ENCODE data around the gene TRIM56.
"Not testable (repeated sequence)": the region's sequence is repeated elsewhere in the genome, so short reads cannot be mapped to it uniquely, and the experiment has no call there.

The TRIM56 gene

DNA sequence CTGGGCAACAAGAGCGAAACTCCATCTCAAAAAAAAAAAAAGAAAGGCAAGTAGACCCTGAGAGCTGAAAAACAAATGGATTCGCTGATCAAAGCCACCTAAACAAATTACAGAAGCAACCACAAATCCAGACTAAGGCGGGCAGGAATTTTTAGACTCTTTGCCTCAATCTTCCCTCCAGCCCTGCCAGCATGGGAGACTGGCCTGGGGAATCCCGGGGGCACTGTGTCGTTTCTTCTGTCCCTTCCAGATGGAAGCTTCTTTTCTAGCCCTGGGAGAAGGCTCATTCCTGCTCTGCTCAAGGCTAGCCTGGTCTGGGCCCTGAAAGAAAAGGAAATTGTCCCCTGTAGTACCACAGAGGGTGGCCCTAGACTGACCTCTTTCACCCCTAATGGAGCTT is 26.0 kb downstream of the TRIM56 start:
- no peak for DNase-seq (ENCODE audit: low read depth in 2 of 2)

DNA sequence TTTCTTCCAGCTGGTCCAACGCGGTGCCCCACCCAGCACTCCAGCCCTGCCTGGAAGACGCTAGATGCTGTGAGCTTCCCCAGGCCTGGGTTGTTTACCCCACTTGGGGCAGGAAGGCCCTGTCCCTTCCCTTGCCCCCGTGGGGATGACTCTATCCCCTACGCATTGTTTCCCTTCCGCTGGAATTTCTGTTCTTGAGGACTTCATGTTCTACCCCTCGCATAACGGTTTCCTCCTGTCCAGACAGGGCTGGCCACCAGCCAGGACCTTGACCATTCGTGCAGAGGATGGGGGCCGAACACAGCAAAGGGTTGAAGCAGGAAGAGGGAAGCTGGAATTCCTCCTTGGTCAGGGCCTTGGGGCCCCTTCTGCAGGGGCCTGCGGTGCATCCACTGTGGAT is 27.0 kb downstream of the TRIM56 start:
- DNase-seq (ENCODE audit: low read depth in 2 of 2): no peak

DNA sequence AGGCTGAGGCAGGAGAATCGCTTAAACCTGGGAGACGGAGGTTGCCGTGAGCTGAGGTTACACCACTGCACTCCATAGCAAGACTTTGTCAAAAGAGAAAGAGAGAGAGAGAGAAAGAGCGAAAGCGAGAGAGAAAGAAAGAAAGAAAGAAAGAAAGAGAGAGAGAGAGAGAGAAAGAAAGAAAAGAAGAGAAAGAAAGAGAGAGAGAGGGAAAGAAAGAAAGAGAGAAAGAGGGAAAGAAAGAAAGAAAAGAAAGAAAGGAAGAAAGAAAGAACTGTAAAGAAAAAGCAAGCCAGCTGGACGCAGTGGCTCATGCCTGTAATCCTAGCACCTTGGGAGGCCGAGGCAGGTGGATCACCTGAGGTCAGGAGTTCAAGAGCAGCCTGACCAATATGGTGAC is 27.9 kb downstream of the TRIM56 start:
- DNase-seq (ENCODE audit: low read depth in 2 of 2): not testable (repeated sequence)

DNA sequence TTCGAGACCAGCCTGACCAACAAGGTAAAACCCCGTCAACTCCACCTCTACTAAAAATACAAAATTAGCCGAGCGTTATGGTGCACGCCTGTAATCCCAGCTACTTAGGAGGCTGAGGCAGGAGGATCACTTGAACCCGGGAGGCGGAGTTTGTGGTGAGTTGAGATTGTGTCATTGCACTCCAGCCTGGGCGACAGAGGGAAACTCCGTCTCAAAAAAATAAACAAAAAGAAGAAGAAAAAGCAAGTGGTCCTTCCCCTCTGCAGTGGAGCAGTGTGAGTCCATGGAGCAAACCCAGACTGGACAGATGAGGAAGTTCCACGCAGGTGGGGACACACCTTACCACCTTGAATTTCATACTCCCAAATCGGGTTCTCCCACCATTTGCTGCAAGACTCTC is 28.6 kb downstream of the TRIM56 start:
- no peak for DNase-seq (ENCODE audit: low read depth in 2 of 2)

DNA sequence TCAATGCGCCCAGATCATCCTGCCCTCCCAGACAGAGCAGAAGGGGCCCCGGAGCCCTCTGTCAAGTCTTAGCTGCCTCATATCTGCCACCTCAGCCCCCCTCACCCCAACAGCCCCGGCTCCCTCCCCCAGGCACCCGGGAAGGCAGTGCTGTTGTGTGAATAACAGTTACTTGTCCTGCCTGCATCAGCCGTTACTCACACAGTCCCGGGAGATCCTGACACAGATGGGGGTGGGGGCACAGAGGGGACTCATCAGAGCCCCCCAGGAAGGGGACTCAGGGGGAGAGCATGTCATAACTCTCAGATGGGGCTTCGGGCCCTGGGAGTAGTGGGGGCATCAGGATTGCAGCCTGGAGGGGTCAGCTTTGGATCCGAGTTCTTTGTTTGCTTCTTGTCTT is 29.2 kb downstream of the TRIM56 start:
- no peak for DNase-seq (ENCODE audit: low read depth in 2 of 2)

DNA sequence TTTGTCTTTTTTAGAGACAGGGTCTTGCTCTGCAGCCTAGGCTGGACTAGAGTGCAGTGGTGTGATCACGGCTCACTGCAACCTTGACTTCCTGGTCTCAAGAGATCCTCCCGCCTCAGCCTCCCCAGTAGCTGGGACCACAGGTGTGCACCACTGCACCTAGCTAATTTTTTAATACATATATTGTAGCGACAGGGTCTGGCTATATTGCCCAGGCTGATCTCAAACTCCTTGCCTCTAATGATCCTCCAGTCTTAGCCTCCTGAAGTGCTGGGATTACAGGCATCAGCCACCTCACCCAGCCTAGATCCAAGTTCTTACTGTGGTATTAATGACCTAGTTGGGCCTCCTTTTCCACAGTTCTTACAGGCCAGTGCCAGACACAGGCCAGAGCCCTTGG is 29.9 kb downstream of the TRIM56 start:
- no peak for DNase-seq (ENCODE audit: low read depth in 2 of 2)

DNA sequence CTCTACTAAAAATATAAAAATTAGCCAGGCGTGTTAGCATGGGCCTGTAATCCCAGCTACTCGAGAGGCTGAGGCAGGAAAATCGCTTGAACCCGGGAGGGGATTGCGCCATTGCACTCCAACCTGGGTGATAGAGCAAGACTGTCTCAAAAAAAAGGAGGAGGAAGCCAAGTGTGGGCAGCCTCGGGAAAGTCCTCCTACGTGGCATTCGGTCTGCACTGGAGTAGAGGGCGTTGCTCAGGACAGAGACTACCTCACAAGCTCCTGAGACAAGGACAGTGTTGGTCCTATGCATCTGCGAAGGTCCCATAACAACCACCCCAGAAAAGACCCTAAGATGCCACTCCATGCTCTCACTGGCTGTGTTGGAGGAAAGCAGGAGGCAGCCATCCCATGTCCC is 31.6 kb downstream of the TRIM56 start:
- DNase-seq (ENCODE audit: low read depth in 2 of 2): no peak

DNA sequence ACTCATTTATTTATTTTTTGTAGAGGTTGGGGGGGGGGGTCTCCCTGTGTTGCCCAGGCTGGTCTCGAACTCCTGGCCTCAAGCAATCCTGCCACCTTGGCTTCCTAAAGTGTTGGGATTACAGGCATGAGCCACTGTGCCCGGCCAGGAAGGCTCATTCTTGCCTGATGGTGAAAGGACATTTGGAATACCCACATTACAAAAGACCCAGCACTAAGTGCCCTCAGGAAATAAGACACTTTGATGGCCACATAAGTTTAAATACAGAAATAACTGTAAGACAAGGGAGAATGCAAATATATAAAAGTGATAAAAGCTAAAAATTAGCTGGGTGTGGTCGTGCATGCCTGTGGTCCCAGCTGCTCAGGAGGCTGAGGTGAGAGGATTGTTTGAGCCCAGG is 33.6 kb downstream of the TRIM56 start:
- no peak for DNase-seq (ENCODE audit: low read depth in 2 of 2)

DNA sequence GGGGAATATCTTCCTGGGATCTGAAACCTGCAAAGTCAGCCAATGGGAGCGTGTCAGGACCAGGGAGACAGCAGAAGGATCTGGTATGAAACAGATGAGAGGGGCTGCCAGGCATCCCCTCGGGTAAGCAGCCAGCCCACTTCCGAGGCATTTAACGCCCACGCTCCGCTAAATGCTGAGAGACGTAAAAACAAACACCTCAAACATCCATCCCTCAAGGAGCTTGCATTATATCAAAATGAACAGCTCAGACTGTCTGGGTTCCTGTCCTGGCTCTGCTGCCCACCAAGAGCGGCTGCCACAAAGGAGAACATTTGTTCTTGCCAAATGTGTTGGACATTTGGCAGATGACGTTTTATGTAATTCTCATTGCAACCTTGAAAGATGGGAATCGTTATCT is 34.6 kb downstream of the TRIM56 start:
- DNase-seq (ENCODE audit: low read depth in 2 of 2): no peak

DNA sequence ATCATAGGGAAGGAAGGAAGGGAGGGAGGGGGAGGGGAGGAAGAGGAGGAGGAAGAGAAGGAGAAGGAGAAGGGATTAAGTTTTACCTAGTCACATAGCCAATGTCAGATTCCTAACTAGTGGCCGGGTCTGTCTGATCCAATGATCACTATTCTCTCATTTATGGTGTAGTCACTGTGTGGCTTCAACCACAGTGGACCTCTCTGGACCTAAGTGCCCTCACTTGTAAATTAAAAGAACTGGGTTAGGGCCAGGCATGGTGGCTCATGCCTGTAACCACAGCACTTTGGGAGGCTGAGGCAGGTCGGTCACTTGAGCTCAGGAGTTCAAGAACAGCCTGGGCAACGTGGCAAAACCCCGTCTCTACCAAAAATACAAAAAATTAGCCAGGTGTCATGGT is 35.0 kb downstream of the TRIM56 start:
- no peak for DNase-seq (ENCODE audit: low read depth in 2 of 2)

DNA sequence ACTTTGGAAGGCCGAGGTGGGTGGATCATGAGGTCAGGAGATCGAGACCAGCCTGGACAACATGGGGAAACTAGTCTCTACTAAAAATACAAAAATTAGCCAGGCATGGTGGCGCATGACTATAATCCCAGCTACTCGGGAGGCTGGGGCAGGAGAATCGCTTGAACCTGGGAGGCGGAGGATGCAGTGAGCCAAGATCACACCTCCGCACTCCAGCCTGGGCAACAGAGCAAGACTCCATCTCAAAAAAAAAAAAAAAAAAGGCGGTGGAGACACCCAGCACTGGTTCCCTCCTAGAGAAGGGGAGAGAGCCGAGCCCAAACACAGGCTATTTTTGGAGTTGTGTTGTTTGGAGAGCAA is 36.3 kb downstream of the TRIM56 start:
- not testable (repeated sequence) for DNase-seq (ENCODE audit: low read depth in 2 of 2)

DNA sequence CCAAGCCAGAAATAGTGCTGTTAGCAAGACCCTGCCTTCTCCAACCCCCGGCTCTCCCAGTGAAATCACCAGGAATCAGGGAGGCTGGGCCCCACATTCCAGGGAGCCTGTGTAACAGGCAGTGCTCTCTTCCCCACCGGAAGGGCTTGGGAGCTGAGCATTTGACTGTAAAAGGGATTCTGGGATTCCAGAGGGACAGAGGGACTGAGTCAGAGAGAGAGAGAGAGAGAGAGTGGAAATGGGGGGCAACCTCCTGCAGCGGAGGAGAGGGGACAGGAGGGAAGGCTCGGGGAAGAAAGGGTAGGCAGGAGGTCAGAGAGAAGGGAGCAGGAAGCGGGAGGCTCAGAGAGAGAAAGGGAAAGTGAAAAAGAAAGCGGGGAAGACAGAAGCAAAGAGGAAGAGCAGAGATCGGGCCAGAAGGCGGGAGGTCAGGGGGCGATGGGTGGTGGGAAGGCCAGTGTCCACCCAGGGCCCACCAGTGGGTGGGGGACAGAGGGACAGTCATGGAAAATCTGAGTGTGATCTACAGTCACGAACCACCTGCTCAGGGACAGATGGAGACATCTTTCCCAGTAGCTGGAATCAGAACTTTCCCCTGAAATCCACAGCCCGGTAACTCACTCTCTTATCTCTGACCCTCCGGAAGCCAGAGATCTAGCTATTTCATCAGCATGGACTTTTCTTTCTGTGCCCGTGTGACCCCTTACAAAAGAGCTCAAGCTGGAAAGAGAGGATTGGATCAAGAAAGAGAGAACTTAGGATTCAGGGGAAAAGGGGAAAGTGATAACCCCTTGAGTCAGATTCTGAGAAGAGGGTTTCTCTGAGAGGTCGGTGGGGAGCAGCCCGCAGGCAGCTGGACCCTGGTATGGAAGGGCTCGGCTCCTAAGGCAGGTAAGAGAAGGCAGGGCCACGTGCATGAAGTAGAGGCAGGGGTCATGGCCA is 37.0 kb downstream of the TRIM56 start:
- DNase-seq (ENCODE audit: low read depth in 2 of 2): no peak

DNA sequence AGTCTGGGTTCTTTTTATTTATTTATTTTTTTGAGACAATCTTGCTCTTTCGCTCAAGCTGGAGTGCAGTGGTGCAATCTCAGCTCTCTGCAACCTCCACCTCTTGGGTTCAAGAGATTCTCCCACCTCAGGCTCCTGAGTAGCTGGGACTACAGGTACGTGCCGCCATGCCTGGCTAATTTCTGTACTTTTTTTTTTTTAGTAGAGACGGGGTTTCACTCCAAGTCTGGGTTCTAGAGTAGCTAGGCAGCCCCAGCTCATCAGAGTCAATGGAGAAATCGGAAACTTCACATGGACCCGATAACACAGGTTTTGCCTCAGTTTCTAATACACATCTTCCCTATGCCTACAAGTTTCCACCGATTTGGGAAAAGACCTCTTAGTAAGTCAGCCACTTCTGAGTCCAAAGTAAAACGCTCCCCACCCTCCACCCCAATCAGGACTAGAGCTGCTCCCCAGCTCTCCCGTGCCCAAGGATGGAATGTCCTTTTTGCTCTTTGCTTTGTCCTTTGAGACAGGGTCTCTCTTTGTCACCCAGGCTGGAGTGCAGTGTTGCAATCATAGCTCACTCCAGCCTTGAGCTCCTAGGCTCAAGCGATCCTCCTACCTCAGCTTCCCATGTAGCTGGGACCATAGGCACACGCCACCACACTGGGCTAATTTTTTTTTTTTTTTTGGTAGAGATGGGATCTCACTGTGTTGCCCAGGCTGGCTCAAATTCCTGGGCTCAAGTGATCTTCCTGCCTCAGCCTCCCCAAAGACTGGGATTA is 37.8 kb downstream of the TRIM56 start:
- no peak for DNase-seq (ENCODE audit: low read depth in 2 of 2)

DNA sequence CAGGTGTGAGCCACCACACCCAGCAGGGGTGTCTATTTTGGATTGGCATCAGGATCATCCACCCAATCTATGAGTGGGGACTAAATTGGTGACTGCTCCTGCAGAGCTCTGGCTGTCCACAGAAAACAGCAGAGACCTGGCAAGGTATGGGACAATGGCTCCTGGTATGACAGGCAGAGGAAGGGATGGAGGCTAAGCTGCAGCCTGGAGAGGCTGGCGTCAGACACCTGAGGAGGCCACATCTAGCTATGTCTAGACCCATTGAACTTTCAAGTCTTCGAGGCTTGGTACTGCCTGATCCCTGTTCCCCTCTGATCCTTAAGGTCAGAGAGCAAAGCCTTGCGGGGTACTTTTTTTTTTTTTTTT is 38.4 kb downstream of the TRIM56 start:
- no peak for DNase-seq (ENCODE audit: low read depth in 2 of 2)

DNA sequence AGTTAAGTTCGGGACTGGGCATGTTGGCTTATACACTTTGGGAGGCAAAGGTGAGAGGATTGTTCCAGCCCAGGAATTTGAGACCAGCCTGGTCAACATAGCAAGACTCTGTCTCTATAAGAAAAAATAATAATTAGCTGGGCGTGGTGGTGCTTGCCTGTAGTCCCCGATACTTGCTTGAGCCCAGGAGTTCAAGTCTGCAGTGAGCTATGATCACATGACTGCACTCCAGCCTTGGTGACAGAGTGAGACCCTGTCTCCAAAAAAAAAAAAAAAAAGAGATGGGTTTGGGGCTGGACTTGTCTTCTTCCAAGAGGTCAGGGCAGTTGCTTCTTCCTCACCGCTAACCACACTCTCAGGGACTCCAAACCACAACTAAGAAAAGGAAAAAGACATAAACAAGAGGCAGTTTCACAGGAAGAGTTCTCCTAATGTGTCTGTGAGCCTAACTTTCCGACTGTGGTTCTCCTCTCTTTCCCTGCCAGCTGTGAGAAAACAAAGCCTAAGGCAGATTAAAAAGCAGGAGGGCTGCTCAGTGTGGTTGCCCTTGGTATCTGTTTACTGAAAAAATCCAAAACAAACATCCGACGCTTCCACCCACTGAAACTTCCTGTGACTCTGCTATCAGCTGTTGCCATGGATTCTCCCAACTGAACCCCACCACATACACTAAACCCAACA is 39.2 kb downstream of the TRIM56 start:
- DNase-seq (ENCODE audit: low read depth in 2 of 2): no peak

DNA sequence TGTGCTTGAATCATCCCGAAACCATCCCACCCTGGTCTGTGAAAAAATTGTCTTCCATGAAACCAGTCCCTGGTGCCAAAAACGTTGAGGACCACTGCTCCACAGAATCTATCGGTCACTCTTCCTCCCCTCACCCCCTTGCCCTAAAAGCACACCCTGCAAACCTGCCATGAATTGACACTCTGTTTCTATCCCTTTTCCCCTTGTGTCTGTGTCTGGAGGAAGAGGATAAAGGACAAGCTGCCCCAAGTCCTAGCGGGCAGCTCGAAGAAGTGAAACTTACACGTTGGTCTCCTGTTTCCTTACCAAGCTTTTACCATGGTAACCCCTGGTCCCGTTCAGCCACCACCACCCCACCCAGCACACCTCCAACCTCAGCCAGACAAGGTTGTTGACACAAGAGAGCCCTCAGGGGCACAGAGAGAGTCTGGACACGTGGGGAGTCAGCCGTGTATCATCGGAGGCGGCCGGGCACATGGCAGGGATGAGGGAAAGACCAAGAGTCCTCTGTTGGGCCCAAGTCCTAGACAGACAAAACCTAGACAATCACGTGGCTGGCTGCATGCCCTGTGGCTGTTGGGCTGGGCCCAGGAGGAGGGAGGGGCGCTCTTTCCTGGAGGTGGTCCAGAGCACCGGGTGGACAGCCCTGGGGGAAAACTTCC is 40.8 kb downstream of the TRIM56 start:
- no peak for DNase-seq (ENCODE audit: low read depth in 2 of 2)

DNA sequence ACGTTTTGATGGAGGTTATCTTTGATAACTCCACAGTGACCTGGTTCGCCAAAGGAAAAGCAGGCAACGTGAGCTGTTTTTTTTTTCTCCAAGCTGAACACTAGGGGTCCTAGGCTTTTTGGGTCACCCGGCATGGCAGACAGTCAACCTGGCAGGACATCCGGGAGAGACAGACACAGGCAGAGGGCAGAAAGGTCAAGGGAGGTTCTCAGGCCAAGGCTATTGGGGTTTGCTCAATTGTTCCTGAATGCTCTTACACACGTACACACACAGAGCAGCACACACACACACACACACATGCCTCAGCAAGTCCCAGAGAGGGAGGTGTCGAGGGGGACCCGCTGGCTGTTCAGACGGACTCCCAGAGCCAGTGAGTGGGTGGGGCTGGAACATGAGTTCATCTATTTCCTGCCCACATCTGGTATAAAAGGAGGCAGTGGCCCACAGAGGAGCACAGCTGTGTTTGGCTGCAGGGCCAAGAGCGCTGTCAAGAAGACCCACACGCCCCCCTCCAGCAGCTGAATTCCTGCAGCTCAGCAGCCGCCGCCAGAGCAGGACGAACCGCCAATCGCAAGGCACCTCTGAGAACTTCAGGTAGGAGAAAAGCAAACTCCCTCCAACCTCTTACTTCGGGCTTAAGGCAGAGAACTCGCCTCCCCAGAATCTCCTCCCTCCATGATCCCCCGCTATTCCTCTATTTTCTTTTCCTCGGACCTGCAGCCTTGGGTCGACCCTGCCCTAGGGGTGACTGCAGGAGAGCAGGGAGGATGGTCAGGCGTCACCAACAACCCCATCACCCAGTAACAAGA is 41.6 kb downstream of the TRIM56 start, which contains the start of gene SERPINE1:
TSS of gene SERPINE1 (plus strand) at position 454 of the 809 bp plus-strand sequence. CDS start 1,290 bp downstream, outside the sequence.
- no peak for DNase-seq (ENCODE audit: low read depth in 2 of 2)

DNA sequence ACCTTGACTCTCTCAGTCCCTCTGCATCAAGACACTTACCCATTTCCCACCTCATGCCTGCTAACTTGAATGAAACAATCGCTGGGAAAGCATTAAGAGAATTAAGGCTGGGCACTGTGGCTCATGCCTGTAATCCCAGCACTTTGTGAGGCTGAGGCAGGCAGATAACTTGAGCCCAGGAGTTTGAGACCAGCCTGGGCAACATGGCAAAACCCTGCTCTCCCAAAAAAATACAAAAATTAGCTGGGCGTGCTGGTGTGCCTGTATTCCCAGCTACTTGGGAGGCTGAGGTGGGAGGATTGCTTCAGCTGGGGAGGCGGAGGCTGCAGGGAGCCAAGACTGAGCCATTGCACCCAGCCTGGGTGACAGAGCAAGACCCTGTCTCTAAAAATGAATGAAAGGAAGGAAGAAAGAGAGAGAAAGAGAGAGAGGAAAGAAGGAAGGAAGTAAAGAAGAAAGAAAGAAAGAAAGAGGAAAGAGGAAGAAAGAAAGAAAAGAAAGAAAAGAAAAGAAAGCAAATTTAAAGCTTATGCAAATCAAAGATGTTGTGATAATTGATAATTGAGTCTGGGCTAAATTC is 42.3 kb downstream of the TRIM56 start:
- no peak for DNase-seq (ENCODE audit: low read depth in 2 of 2)

DNA sequence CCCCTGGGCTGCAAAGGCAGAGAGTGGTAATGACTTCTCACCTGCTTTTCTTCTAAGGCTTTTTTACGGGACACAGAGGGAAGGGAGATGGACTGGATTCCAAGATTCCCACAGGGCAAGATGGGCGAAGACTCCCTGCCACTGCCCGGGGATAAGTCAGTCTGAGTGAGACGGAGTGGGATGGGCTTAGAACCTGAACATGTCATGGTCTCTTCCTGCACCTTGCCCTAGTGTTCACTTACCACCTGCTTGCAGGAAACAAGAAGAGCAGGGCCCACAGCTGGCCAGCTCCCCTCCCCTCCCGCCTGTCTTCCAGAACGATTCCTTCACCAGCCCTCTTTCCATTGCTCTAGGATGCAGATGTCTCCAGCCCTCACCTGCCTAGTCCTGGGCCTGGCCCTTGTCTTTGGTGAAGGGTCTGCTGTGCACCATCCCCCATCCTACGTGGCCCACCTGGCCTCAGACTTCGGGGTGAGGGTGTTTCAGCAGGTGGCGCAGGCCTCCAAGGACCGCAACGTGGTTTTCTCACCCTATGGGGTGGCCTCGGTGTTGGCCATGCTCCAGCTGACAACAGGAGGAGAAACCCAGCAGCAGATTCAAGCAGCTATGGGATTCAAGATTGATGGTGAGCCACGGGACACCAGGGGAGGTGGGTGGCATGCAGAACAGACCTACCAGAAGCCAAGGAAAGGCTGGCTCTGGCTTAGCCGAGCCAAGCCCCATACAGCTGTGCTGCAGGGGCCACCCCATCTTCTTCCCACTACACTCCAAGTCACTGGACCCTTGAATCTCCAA is 43.0 kb downstream of the TRIM56 start:
- DNase-seq (ENCODE audit: low read depth in 2 of 2): no peak

DNA sequence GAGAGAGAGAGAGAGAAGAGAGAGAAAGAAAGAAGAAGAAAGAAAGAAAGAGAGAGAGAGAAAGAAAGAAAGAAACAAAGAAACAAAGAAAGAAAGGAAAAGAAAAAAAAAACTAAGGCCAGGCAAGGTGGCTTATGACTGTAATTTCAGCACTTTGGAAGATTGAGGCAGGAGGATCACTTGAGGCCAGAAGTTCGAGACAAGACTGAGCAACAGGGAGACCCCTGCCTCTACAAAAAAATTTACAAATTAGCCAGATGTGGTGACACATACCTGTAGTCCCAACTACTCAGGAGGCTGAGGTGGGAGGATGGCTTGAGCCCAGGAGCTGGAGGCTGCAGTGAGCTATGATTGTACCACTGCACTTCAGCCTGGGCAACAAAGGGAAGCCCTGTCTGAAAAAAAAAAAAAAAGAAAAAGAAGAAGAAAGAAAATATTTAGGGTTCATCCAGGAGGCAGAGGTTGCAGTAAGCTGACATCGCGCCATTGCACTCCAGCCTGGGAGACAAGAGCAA is 44.4 kb downstream of the TRIM56 start:
- DNase-seq (ENCODE audit: low read depth in 2 of 2): no peak

All from stimulated activated CD4-positive, alpha-beta T cell treated with anti-CD3 and anti-CD28 coated beads, Interleukin-1b, Interleukin-23, amount 100 ng/mL, for 4 hours (primary cell).